ENCODE measurements around the gene CACNA1D. TPM values are rescaled to one million over a fixed set of nuclear protein-coding genes. Genes with fewer than 3 reads are reported as not detected.

The CACNA1D gene
- polyA plus RNA-seq, 1 donor (not counting 4 experiments of a cell fraction or from before 2014, with no cell fraction given), result 0.20 TPM

- no peak for FAIRE-seq
These were observed 177.5 kb downstream of the CACNA1D start for GRCh38 chr3:53671961-53672299.

GRCh38 chr3:53672981-53673380, 178.6 kb downstream of the CACNA1D start:
- no peak overlapping the region for H3K27ac ChIP-seq (ENCODE audit: control insufficient read depth, insufficient read depth, low read length)
- no peak overlapping the region for H3K4me3 ChIP-seq (ENCODE audit: control insufficient read depth in 2 of 3, extremely low read depth in 1 of 3, insufficient read depth in 2 of 3, low read depth in 1 of 3, low read length in 3 of 3)
- no peak overlapping the region for H3K4me2 ChIP-seq (ENCODE audit: control insufficient read depth, extremely low read depth, insufficient read depth, low read depth, low read length)
- H2AFZ ChIP-seq (ENCODE audit: control insufficient read depth, low read length), result no peak overlapping the region
- no peaks in the 10 kb centered on the region for H3K9me1 ChIP-seq (ENCODE audit: control insufficient read depth, extremely low read depth, insufficient read depth, low read length)
- no peak overlapping the region for H3K9ac ChIP-seq (ENCODE audit: control insufficient read depth, extremely low read depth, insufficient read depth, low read length)
- DNase-seq (ENCODE audit: low read depth, low spot score), result no peak
- FAIRE-seq, result no peak
- H4K20me1 ChIP-seq (ENCODE audit: control insufficient read depth, extremely low read depth, insufficient read depth, low read length), result no peaks in the 10 kb centered on the region
- dilution Hi-C loops (cut with MboI; ENCODE audit: extremely low pct_ligation_motif_present, low sequenced_read_pairs), result no loop called here
- H3K27me3 ChIP-seq (ENCODE audit: control insufficient read depth, extremely low read depth, insufficient read depth, low read length), result peaks cover 12% of the 10 kb centered on the region
- H3K4me1 ChIP-seq (ENCODE audit: control insufficient read depth, extremely low read depth, insufficient read depth, low read length), result no peaks in the 10 kb centered on the region
- H3K9me3 ChIP-seq (ENCODE audit: control insufficient read depth, low read depth, low read length), result no peaks in the 10 kb centered on the region
- no peak for TF ChIP-seq EZH2 (IDR thresholded peaks at IDR 0.05; ENCODE audit: low read length)
- TF ChIP-seq CTCF (optimal IDR thresholded peaks at IDR 0.05 in 1 of 3, IDR thresholded peaks at IDR 0.05 in 1 of 3, conservative IDR thresholded peaks at IDR 0.05 in 1 of 3; ENCODE audit: extremely low read depth in 1 of 3, insufficient read depth in 2 of 3, low read length in 3 of 3), result no peak
- H3K36me3 ChIP-seq (ENCODE audit: control insufficient read depth in 2 of 2, extremely low read depth in 1 of 2, insufficient read depth in 2 of 2, low read length in 2 of 2), result no peaks in the 10 kb centered on the region
- no peaks in the 10 kb centered on the region for H3K79me2 ChIP-seq (ENCODE audit: control insufficient read depth, insufficient read depth, low read length)

More at GRCh38 chr3:53671961-53672299, 177.5 kb downstream of the CACNA1D start:
- Histone ChIP-seq H4K20me1 (ENCODE audit: control insufficient read depth, extremely low read depth, insufficient read depth, low read length) (no peaks in the 10 kb centered on the region), H3K4me2 (ENCODE audit: control insufficient read depth, extremely low read depth, insufficient read depth, low read depth, low read length) (no peak overlapping the region), H3K9ac (ENCODE audit: control insufficient read depth, extremely low read depth, insufficient read depth, low read length) (no peak overlapping the region), H3K4me3 (ENCODE audit: control insufficient read depth in 2 of 3, extremely low read depth in 1 of 3, insufficient read depth in 2 of 3, low read depth in 1 of 3, low read length in 3 of 3) (no peak overlapping the region), H3K27ac (ENCODE audit: control insufficient read depth, insufficient read depth, low read length) (no peak overlapping the region), H2AFZ (ENCODE audit: control insufficient read depth, low read length) (no peak overlapping the region), H3K79me2 (ENCODE audit: control insufficient read depth, insufficient read depth, low read length) (no peaks in the 10 kb centered on the region), H3K4me1 (ENCODE audit: control insufficient read depth, extremely low read depth, insufficient read depth, low read length) (no peaks in the 10 kb centered on the region), H3K27me3 (ENCODE audit: control insufficient read depth, extremely low read depth, insufficient read depth, low read length) (peaks cover 12% of the 10 kb centered on the region), H3K9me1 (ENCODE audit: control insufficient read depth, extremely low read depth, insufficient read depth, low read length) (no peaks in the 10 kb centered on the region), H3K9me3 (ENCODE audit: control insufficient read depth, low read depth, low read length) (no peaks in the 10 kb centered on the region), H3K36me3 (ENCODE audit: control insufficient read depth in 2 of 2, extremely low read depth in 1 of 2, insufficient read depth in 2 of 2, low read length in 2 of 2) (no peaks in the 10 kb centered on the region)
- no peak for TF ChIP-seq EZH2 (IDR thresholded peaks at IDR 0.05; ENCODE audit: low read length)
- TF ChIP-seq CTCF (optimal IDR thresholded peaks at IDR 0.05 in 1 of 3, IDR thresholded peaks at IDR 0.05 in 1 of 3, conservative IDR thresholded peaks at IDR 0.05 in 1 of 3; ENCODE audit: extremely low read depth in 1 of 3, insufficient read depth in 2 of 3, low read length in 3 of 3), result no peak
- DNase-seq (ENCODE audit: low read depth, low spot score), result no peak
- dilution Hi-C loops (cut with MboI; ENCODE audit: extremely low pct_ligation_motif_present, low sequenced_read_pairs), result no loop called here
